NCI-H460 (cell line): ENCODE data around the gene DNAJC1. TPM values are rescaled to one million over a fixed set of nuclear protein-coding genes. Genes with fewer than 3 reads are reported as not detected.
"Not testable (repeated sequence)": the region's sequence is repeated elsewhere in the genome, so short reads cannot be mapped to it uniquely, and the experiment has no call there.

ENCODE experiments used
- DNase-seq: peaks from one replicate; pipeline ENCODE4 v3.0.0-alpha.2; 2016; ENCODE audit warnings: low read depth; ENCODE audit errors: extremely low read depth
- total RNA-seq: library from RNA; depleted of rRNA; stranded (reverse); fragments of >200 nt; shearing (Covaris generic); gene quantifications from 2 replicates; pipeline ENCODE4 v1.2.3, GENCODE V29; 2014

DNAJC1 gene
- total RNA-seq, 1 experiment from 2014 or later = 28.2 TPM

DNA sequence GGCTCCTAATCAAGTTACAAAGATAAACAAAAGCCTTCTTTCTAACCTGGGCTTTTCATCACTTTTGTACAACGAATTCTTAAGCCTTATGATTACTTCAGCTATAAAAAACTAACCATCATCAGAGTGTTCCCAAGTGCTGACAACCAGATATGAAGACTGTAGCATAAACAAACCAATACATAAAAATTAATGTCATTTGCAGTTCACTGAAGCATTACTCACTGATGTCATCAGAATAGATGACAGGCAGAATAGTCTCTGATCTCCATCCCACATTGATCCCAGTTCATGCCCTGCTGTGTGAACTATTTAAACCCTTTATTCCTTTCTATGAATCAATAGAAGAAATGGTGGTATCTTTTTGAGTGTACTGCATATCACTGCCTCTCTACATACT, 84.4 kb downstream of the DNAJC1 start:
- DNase-seq = no peak

- no peak for DNase-seq
Observed at GRCh38 chr10:21912625-21913024, 90.9 kb downstream of the DNAJC1 start.

DNA sequence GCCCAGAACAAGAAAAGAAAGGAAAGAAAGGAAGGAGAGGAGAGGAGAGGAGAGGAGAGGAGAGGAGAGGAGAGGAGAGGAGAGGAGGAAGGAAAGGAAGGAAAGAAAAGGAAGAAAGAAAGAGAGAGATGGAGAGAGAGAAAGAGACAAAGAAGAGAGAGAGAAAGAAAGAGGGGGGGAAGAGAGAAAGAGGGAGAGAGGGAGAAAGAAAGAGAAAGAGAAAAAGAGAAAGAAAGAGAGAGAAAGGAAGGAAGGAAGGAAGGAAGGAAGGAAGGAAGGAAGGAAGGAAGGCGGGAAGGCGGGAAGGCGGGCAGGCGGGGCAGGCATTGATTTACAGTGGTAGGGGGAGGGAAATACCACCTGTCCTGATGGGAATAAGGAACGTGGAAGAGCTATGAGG, 92.7 kb downstream of the DNAJC1 start:
- no peak for DNase-seq

DNA sequence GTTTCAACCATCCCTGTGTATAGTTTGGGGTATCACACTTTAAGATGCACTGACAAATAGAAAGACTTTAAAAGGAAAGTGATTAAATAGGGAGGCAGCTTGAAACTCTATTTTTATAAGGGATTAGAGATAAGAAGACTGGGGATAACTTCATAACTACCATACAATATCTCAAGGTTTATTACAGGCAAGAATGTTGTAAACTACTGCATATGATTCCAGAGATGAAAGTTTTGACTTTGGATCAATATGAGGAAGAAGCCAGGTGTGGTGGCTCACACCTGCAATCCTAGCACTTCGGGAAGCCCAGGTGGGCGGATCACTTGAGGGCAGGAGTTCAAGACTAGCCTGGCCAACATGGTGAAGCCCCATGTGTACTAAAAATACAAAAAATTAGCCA, 96.1 kb downstream of the DNAJC1 start:
- no peak for DNase-seq

DNA sequence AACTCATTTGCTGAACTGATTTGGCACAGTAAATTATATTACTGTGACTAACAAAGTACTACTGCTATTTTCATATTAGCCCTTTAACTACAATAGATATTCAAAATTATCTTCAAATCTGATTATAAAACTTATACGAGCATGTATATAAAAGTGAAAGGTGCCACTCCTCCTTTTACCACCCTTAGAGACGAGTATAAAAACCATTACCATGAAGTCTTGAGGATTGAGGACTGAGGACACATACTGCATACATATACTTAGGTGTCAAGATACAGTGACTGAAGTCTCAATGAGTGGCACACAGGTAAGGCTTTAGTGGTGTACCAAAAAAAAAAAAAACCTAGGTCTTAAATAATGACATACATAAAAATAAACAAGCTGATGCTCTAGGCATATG, 98.6 kb downstream of the DNAJC1 start:
- no peak for DNase-seq

DNA sequence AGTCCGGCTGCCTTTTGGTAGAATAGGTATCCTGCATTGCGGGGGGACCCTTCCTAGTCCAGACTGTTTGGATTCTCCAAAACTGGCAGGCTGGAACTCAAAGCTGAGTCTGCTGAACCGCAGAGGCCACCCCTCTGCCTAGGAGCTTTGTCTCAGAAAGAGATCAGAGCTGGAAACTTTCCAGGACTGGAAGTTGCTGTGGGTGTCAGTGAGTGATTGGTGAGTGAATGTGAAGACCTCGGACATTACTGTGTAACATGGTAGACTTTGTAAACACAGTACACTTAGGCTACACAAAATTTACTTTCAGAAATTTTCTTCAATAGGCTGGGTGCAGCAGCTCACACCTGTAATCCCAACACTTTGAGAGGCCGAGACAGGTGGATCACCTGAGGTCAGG, 103.8 kb downstream of the DNAJC1 start:
- no peak for DNase-seq

DNA sequence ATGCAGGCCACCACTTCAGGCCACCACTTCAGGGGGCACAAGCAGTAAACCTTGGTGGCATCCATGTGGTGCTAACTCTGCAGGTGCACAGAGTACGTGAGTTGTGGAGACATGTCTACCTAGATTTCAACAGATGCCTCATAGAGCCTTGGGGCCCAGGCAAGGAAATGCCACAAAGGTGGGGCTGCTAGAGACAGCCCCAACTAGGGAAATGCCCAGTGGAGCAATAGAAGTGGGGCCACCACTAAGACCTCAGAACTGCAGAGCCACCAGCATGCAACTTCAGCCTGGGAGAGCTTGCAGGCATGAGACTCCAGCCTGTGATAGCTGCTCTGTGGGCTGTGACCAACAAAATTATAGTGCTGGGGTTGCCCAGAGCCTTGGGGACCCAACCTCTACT, 107.6 kb downstream of the DNAJC1 start:
- no peak for DNase-seq

DNA sequence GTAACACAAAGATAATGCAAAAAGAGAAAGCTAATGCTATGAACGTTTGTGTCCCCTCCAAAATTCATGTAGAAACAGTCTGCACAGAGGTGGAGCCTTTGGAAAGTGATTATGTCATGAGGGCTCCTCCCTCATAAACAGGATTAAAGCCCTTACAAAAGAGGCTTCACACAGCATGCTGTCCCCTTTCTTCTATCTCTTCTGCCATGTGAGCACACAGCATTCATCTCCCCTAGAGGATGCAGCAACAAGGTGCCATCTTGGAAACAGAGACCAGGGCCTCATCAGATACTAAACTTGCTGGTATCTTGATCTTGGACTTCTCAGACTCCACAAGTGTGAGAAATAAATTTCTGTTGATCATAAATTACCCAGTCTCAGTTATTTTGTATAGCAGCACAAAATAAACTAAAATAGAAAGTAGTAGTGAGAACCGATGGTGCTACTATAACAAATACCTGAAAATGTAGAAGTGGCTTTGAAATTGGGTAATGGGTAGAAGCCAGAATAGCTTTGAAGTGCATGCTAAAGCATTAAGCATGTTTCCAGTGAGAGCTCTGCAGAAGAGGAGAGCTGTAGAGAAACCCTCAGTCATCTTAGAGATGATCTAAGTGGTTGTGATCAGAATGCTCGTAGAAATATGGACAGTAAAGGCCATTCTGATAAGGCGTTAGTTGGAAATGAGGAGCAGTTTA, 108.7 kb downstream of the DNAJC1 start:
- no peak for DNase-seq

DNA sequence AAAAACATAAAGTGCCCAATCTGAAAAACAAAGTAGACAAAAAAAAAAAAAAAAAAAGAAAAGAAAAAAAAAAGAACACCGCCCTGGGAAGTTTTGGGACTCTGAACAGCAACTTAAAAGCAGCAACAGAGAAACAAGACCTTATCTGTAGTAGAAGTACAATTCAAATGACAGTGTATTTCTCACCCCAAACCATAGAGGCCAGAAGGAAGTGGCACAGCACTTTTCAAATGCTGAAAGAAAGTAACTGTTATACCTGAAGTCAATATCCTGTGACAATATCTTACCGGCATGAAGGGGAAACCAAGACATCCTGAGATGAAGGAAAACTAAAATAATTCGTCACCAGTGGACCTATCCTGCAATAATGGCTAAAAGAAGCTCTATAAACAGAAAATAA, 112.1 kb downstream of the DNAJC1 start:
- no peak for DNase-seq

- no peak for DNase-seq
Observed at GRCh38 chr10:21889477-21890275, 113.9 kb downstream of the DNAJC1 start.

GRCh38 chr10:21888959-21889358, 114.6 kb downstream of the DNAJC1 start:
- DNase-seq = no peak

GRCh38 chr10:21885940-21886339, 117.6 kb downstream of the DNAJC1 start:
- no peak for DNase-seq

- no peak for DNase-seq
Observed at GRCh38 chr10:21873198-21873597, 130.3 kb downstream of the DNAJC1 start.

- DNase-seq = not testable (repeated sequence)
Observed at GRCh38 chr10:21872771-21873170, 130.8 kb downstream of the DNAJC1 start.

DNA sequence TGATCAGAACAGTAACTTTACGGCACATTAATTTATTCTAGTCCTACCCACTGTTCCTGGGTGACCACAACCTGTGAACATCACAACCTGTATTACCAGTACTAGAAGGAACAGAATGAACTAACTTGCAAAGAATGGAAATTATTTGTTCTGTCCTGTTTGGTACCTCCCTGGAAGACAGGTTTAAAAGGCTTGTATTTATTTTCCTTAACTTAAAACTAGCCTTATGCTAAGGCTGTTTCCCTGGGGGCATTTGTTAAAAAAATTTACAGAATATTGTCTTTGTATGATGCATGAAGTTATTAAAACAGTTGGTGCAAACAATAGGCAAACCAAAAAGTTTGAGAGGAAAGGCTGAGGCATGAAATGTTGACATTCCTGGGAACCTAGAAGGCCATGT, 132.7 kb downstream of the DNAJC1 start:
- DNase-seq = no peak

DNA sequence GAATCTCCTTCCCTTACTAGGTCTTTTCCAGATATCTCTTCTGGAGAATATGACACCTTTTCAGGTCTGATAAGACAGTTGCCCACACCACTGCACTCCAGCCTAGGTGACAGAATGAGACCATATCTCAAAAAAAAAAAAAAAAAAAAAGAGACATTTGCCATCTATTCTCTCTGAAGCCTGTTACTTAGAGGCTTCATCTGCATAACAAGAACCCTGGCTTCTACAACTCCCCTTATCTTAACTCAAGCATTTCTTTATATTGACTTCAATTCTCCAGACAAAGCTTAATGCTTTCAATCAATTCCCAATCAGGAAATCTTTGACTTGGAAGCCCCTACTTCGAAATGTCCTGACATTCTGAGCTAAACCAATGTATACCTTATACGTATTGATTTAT, 134.4 kb downstream of the DNAJC1 start:
- not testable (repeated sequence) for DNase-seq

- no peak for DNase-seq
Observed at GRCh38 chr10:21860718-21861117, 142.8 kb downstream of the DNAJC1 start.

DNA sequence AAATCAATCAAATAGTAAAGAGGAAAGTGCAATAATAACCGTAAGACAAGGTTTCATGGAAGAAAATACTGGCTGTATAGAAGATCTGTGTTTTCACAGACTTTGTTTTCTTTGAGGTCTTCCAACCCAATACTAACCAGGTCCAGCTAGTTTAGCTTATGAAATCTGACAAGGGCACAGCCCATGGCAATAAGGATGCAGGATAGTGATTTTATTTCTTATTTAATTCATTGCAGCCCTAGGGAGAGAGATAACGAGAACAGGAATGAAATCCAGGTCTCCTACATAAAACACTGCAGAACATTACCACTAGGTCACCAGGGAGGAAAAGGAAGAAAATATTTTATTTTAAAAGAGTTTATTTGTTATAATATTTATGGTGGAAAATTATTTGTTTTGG, 145.1 kb downstream of the DNAJC1 start:
- no peak for DNase-seq

GRCh38 chr10:21849607-21850006, 153.9 kb downstream of the DNAJC1 start:
- no peak for DNase-seq

GRCh38 chr10:21843645-21844044, 159.9 kb downstream of the DNAJC1 start:
- no peak for DNase-seq

GRCh38 chr10:21841273-21841672, 162.3 kb downstream of the DNAJC1 start:
- not testable (repeated sequence) for DNase-seq

DNA sequence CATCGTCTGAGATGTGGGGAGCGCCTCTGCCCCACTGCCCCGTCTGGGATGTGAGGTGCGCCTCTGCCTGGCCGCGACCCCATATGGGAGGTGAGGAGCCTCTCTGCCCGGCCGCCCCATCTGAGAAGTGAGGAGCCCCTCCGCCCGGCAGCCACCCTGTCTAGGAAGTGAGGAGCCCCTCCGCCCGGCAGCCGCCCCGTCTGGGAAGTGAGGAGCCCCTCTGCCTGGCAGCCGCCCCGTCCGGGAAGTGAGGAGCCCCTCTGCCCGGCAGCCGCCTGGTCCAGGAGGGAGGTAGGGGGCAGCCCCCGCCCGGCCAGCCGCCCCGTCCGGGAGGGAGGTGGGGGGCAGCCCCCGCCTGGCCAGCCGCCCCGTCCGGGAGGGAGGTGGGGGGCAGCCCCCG, 166.0 kb downstream of the DNAJC1 start:
- not testable (repeated sequence) for DNase-seq
